ACC112 (cell line): ENCODE measurements around the gene TCERG1L.
"Not testable (repeated sequence)": the region's sequence is repeated elsewhere in the genome, so short reads cannot be mapped to it uniquely, and the experiment has no call there.

Experiments used
- H2AFZ ChIP-seq: fragments of 200-600 bp; sonication (generic); one replicate; pipeline ENCODE4 v1.6.0; 2017; ENCODE audit warnings: antibody characterized with exemption, low read length; ENCODE audit not compliant: unreplicated experiment
- H3K27ac ChIP-seq: fragments of 200-600 bp; sonication (generic); 2 replicates; pipeline ENCODE4 v1.5.1; 2014; ENCODE audit warnings: low read depth, mild to moderate bottlenecking, antibody characterized with exemption, low read length, moderate library complexity
- H3K27me3 ChIP-seq: fragments of 200-600 bp; sonication (generic); 2 replicates; pipeline ENCODE4 v1.6.1; 2014; ENCODE audit warnings: mild to moderate bottlenecking, antibody characterized with exemption, low read length, moderate library complexity, mixed read lengths; ENCODE audit not compliant: insufficient read depth
- H3K36me3 ChIP-seq: fragments of 200-600 bp; sonication (generic); 2 replicates; pipeline ENCODE4 v1.6.1; 2016; ENCODE audit warnings: mild to moderate bottlenecking, antibody characterized with exemption, low read length, moderate library complexity, mixed read lengths; ENCODE audit not compliant: insufficient read depth
- H3K4me1 ChIP-seq: fragments of 200-600 bp; sonication (generic); one replicate; pipeline ENCODE4 v1.6.1; 2016; ENCODE audit warnings: low read length, mixed read lengths; ENCODE audit not compliant: insufficient read depth, unreplicated experiment, control insufficient read depth
- H3K4me3 ChIP-seq: fragments of 200-600 bp; sonication (generic); 2 replicates; pipeline ENCODE4 v1.5.1; 2014; ENCODE audit warnings: mild to moderate bottlenecking, low read depth, low read length
- H3K79me2 ChIP-seq: fragments of 200-600 bp; sonication (generic); one replicate; pipeline ENCODE4 v1.6.0; 2016; ENCODE audit warnings: low read length; ENCODE audit not compliant: control insufficient read depth, unreplicated experiment, insufficient read depth

TCERG1L gene

DNA sequence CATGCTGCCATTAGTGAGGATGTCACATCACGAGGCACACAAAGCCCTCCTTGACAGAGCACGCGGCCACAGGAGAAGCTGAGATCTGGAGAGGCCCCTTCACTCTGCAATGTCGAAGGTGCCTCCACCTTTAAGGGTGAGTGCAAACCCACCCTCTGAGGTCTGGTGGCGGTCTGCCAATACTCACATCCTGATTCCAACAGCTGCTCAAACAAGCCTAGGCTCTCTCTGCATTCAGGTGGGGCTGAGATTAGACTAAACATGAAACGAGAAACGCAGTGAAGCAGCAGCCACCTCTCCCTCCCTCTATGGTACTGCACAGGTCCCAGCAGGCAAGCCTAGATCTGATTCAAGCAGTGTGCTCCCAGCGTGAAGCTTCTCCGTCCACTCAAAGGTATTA, 151.8 kb downstream of the TCERG1L start:
- H3K27me3 ChIP-seq = no peaks in the 10 kb centered on the region
- no peak overlapping the region for H3K27ac ChIP-seq
- no peak overlapping the region for H3K4me3 ChIP-seq
- H3K79me2 ChIP-seq = no peaks in the 10 kb centered on the region
- H2AFZ ChIP-seq = no peak overlapping the region
- no peaks in the 10 kb centered on the region for H3K4me1 ChIP-seq
- H3K36me3 ChIP-seq = no peaks in the 10 kb centered on the region

DNA sequence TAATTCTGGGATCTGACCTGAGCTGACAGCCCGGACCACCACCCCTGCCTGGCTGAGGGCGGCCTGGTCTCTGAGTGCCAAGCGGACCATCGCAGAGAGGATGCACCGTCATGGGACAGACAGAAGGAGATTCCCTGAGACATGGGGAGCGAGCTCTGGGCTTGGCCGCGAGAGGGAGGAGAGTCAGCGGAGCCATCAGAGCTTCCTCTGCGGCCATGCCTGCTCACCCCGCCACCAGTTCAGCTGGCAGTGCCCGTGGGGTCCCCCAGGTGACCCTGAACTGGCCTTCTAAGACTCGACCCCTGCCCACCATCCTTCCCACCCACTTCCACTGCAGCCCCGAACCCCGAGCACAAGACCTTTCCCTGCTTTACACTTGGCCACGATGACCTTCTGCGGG, 152.8 kb downstream of the TCERG1L start:
- H3K36me3 ChIP-seq = no peaks in the 10 kb centered on the region
- H3K27ac ChIP-seq = no peak overlapping the region
- no peaks in the 10 kb centered on the region for H3K4me1 ChIP-seq
- H2AFZ ChIP-seq = no peak overlapping the region
- no peak overlapping the region for H3K4me3 ChIP-seq
- H3K27me3 ChIP-seq = no peaks in the 10 kb centered on the region
- H3K79me2 ChIP-seq = no peaks in the 10 kb centered on the region

DNA sequence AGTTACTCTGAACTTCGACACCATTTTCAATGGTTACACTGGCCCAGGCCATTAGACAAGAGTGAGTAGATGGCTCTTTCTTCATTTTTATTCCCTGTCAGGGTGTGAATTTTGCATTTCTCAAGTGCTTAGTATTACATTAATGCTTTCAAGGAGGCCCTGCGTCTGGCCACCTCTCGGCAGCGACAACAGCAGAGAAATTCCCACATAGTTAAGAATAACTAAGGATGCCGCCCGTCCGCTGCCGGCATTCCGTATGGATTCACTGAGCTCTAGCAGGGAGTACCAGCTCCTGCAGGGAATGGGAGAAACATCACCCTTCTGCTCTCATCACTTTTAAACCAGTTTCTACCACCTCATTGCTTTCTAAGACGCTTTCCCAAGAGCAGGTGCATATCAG, 153.6 kb downstream of the TCERG1L start:
- Histone ChIP-seq H3K4me3 (no peak overlapping the region), H2AFZ (no peak overlapping the region), H3K79me2 (no peaks in the 10 kb centered on the region), H3K27me3 (no peaks in the 10 kb centered on the region), H3K27ac (no peak overlapping the region), H3K4me1 (no peaks in the 10 kb centered on the region), H3K36me3 (no peaks in the 10 kb centered on the region)

DNA sequence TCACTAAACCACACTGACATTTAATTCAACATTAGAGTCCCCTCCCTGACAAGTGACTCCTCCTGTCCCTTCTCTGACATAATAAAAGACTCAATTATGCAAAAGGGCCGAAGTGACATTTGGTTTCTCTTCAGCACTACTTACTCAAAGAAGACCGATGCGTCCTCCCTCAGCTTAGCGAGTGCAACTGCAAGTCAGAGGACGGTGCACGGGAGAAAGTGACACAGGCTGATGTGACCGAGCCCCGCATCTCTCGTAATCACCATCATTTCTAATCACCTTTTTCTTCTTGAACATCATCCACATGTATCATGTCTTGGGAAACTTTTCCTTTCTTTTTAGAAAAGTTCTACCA, 155.7 kb downstream of the TCERG1L start:
- Histone ChIP-seq H3K27me3 (no peaks in the 10 kb centered on the region), H3K79me2 (no peaks in the 10 kb centered on the region), H3K27ac (no peak overlapping the region), H2AFZ (no peak overlapping the region), H3K4me1 (no peaks in the 10 kb centered on the region), H3K36me3 (no peaks in the 10 kb centered on the region), H3K4me3 (no peak overlapping the region)

DNA sequence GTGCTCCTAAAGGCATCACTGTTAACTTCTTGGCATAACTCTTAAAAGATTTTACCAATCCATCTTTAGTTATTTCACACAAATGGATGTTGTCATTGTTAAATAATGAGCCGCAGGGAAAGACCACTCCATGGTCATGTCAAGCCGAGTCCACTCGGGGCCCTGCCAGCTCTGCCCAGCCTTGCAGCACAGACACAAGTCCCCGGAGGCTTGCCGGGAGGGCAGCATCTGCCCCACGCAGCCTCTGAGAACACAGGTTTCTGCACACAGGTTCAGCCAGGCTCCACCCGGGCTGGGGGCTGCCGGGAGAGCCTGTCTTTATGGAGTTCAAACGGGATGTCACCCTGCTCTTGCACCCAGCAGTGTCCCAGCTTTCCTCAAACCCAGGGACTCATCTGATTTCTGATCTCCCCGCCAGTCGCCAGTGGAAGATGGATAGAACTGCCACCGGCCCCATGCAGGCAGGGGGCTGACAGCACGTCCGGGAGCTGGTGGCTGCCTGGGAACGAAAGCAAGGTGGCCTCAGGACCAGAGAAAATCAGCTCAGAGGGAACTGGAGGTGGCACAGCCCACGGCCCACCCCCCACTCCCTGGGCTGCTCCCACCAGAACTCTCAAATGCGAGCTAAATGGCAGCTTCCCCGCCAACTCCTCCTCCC, 156.2 kb downstream of the TCERG1L start:
- Histone ChIP-seq H3K4me1 (no peaks in the 10 kb centered on the region), H3K27ac (no peak overlapping the region), H3K4me3 (no peak overlapping the region), H3K27me3 (no peaks in the 10 kb centered on the region), H2AFZ (no peak overlapping the region), H3K36me3 (no peaks in the 10 kb centered on the region), H3K79me2 (no peaks in the 10 kb centered on the region)

DNA sequence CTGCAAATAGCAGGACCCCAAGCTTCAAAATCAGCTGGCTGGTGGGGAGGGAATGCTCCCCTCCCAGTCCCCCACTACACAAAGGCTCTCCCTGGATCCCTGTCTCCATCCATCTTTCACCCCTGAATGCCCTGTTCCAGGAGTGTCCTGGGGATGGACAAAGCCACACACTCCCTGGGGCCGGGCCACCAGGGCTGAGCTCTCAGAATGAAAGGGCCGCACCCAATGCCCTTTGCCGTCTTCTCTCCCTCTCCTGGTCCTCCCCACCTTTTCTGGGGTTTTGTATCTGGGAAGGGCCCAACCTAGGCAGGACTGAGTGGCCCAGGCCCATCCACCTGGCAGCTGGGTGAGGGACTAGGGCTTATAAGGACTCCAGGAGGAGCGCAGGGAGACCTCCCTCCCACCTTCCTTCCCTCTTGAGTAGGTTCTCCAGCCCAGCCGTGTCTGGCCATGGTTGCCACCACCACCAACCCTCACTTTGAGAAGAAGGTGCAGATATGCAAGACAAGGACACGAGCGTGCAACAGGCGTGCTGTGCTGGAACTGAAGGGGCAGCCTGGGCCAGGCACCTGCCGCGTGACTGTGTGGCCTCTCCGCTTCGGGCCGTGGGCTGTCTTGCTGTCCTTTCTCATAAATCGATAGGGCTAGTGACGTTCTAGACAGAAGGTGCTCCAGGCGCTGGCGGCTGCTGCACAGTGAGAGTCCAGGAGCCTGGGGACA, 157.1 kb downstream of the TCERG1L start:
- Histone ChIP-seq H3K79me2 (no peaks in the 10 kb centered on the region), H3K36me3 (no peaks in the 10 kb centered on the region), H3K4me1 (no peaks in the 10 kb centered on the region), H3K27ac (no peak overlapping the region), H2AFZ (no peak overlapping the region), H3K4me3 (no peak overlapping the region), H3K27me3 (no peaks in the 10 kb centered on the region)

DNA sequence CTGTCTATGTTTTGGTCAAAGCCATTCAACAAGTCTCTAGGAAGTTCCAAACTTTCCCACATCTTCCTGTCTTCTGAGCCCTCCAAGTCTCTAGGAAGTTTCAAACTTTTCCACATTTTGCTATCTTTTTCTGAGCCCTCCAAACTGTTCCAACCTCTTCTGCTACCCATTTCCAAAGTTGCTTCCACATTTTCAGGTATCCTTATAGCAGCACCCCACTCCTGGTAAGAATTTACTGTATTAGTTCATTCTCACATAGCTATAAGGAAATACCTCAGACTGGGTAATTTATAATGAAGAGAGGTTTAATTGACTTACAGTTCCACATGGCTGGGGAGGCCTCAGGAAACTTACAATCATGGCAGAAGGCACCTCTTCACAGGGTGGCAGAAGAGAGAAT, 159.1 kb downstream of the TCERG1L start:
- H3K27me3 ChIP-seq, H3K27ac ChIP-seq, H3K4me3 ChIP-seq, H3K79me2 ChIP-seq, H2AFZ ChIP-seq, H3K36me3 ChIP-seq, H3K4me1 ChIP-seq: not testable (repeated sequence)

DNA sequence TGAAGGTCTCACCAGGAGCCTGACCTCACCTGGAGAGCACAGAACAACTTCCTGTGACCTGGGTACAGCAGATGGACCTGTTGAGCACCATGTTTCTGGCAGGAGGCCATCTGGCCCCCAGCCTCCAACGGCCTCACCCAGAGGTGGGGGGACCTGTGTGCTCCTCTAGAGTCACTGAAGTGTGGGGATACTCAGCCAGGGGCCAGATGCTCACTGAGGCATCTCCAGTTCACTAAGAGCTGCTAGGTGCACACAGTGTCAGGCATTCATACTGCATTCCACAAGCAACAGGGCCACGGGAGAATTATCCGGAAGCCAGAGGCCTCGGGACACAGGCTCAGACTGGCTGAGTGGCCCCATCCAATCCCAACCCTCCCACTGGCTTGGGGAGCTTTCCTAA, 161.4 kb downstream of the TCERG1L start:
- Histone ChIP-seq H3K4me3 (no peak overlapping the region), H2AFZ (no peak overlapping the region), H3K27me3 (no peaks in the 10 kb centered on the region), H3K36me3 (no peaks in the 10 kb centered on the region), H3K79me2 (no peaks in the 10 kb centered on the region), H3K4me1 (no peaks in the 10 kb centered on the region), H3K27ac (no peak overlapping the region)

DNA sequence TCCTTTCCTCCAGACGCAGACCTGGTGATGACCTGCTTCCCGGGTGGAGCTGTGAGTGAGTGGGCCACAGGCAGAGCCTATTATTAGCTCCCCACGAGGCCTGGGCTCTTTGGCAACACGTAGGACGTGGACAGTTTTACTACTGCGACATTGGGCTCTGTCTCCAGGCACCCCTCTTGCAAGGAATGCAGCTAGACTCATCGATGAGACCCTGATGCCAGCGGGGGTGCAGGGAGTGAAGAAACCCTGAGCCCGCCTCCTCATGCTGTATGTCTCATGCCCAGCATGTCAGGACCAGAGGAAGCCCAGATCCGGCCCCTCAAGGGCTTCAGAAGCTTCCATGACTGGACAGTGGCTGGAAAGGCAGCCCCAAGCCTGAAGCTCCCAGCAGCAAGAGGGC, 161.9 kb downstream of the TCERG1L start:
- Histone ChIP-seq H2AFZ (no peak overlapping the region), H3K36me3 (no peaks in the 10 kb centered on the region), H3K27me3 (no peaks in the 10 kb centered on the region), H3K4me1 (no peaks in the 10 kb centered on the region), H3K27ac (no peak overlapping the region), H3K4me3 (no peak overlapping the region), H3K79me2 (no peaks in the 10 kb centered on the region)

DNA sequence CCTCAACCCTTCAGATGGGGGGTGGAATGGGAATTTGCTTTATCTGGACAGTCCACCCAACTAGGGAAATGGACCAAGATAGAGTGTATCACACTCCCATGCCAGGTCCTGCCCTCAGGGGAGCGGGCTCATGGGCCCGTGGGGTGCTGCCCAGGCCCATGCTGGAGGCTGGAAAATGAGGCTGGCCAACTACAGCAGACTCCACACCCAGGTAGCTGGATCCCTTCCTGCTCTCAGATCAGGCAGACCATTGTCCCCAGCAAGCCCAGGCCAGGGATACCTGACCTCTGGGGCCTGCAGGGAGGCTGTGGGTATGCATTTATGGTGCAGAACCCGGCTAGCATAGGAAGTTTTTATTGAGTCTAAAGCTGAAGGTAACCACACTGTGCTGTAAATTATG, 162.4 kb downstream of the TCERG1L start:
- Histone ChIP-seq H3K4me1 (no peaks in the 10 kb centered on the region), H3K4me3 (no peak overlapping the region), H3K27ac (no peak overlapping the region), H3K36me3 (no peaks in the 10 kb centered on the region), H2AFZ (no peak overlapping the region), H3K79me2 (no peaks in the 10 kb centered on the region), H3K27me3 (no peaks in the 10 kb centered on the region)

DNA sequence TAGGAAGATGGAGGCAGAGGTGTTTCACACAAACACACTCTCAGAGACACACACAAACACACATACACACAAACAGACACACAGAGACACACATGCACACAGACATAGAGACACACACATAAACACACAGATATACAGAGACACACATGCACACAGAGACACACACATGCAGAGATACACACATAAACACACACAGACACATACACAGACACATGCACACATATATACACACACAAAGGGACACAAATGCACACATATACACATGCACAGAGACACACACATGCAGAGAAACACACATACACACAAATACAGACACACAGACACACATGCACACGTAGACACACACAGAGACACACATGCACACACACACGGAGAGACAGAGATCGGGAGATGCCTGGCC, 163.3 kb downstream of the TCERG1L start:
- Histone ChIP-seq H3K79me2 (no peaks in the 10 kb centered on the region), H3K27me3 (no peaks in the 10 kb centered on the region), H2AFZ (no peak overlapping the region), H3K4me1 (no peaks in the 10 kb centered on the region), H3K27ac (no peak overlapping the region), H3K36me3 (no peaks in the 10 kb centered on the region), H3K4me3 (no peak overlapping the region)
